HEK293 (cell line): ENCODE results near the gene ACACB.
A peak's percentile ranks its signal among the peaks of the same experiment; 100 is the strongest.

ENCODE experiments used
- CTCF ChIA-PET: fragments of 350-600 bp; formaldehyde crosslinking; extraction: SDS; loops from one replicate; lab custom pipeline; 2021; ENCODE audit warnings: antibody characterized with exemption; lab: Yijun Ruan, JAX
- POLR2A ChIA-PET: fragments of 300-600 bp; formaldehyde crosslinking; extraction: SDS; loops from one replicate; lab custom pipeline; 2020; ENCODE audit warnings: antibody characterized with exemption, inconsistent platforms; lab: Yijun Ruan, JAX
- H3K27ac ChIP-seq: fragments of 200-500 bp; sonication (Bioruptor generic); 2 replicates; pipeline ENCODE4 v1.5.1; 2014; ENCODE audit warnings: low read depth, low read length, control low read depth, inconsistent platforms; ENCODE audit errors: extremely low read depth
- H3K36me3 ChIP-seq, 2 experiments: fragments of 200-500 bp in 1 of 2; sonication (Bioruptor generic) in 1 of 2; 1 replicate in 1 of 2; 2 replicates in 1 of 2; pipeline ENCODE4 v1.5.1; 2014 to 2017; ENCODE audit warnings: inconsistent platforms in 2 of 2, low read length in 2 of 2; ENCODE audit not compliant: control insufficient read depth in 2 of 2, insufficient read depth in 1 of 2
- H3K4me1 ChIP-seq: fragments of 200-500 bp; sonication (Bioruptor generic); 2 replicates; pipeline ENCODE4 v1.5.1; 2014; ENCODE audit warnings: mild to moderate bottlenecking, low read length, inconsistent platforms; ENCODE audit not compliant: control insufficient read depth, insufficient read depth
- H3K4me3 ChIP-seq: 2 replicates; pipeline ENCODE4 v1.5.1; 2011; ENCODE audit warnings: low read depth, mild to moderate bottlenecking, control low read depth, low read length, moderate library complexity
- H3K9me3 ChIP-seq: fragments of 200-500 bp; sonication (Bioruptor generic); 2 replicates; pipeline ENCODE4 v1.5.1; 2014; ENCODE audit warnings: low read depth, low read length, inconsistent platforms; ENCODE audit not compliant: control insufficient read depth, insufficient read depth
- BCL11A ChIP-seq: fragments of 450-650 bp; formaldehyde crosslinking; IDR thresholded peaks from 2 replicates; pipeline ENCODE4 v1.5.1; 2016; ENCODE audit warnings: low read depth, missing biosample characterization, missing genetic modification characterization
- FEZF1 ChIP-seq: fragments of 450-650 bp; formaldehyde crosslinking; IDR thresholded peaks from 2 replicates; pipeline ENCODE4 v1.5.1; 2016; ENCODE audit warnings: missing biosample characterization, missing genetic modification characterization
- GLI2 ChIP-seq: fragments of 450-650 bp; formaldehyde crosslinking; IDR thresholded peaks from 2 replicates; pipeline ENCODE4; 2017; ENCODE audit warnings: missing biosample characterization, missing genetic modification characterization, low read depth, borderline replicate concordance
- INSM2 ChIP-seq: fragments of 450-650 bp; formaldehyde crosslinking; IDR thresholded peaks from 2 replicates; pipeline ENCODE4 v1.5.1; 2016; ENCODE audit warnings: missing biosample characterization, missing genetic modification characterization
- SP7 ChIP-seq: fragments of 450-650 bp; formaldehyde crosslinking; IDR thresholded peaks from 2 replicates; pipeline ENCODE4 v1.5.1; 2016; ENCODE audit warnings: missing biosample characterization, missing genetic modification characterization
- WT1 ChIP-seq: fragments of 450-650 bp; formaldehyde crosslinking; IDR thresholded peaks from 2 replicates; pipeline ENCODE4 v1.5.1; 2016; ENCODE audit warnings: missing biosample characterization, missing genetic modification characterization
- ZBTB49 ChIP-seq: fragments of 450-650 bp; formaldehyde crosslinking; IDR thresholded peaks from 2 replicates; pipeline ENCODE4 v1.5.1; 2016; ENCODE audit warnings: missing biosample characterization, missing genetic modification characterization, low read depth
- ZIC2 ChIP-seq: fragments of 450-650 bp; formaldehyde crosslinking; IDR thresholded peaks from 2 replicates; pipeline ENCODE4 v1.5.1; 2016; ENCODE audit warnings: missing biosample characterization, missing genetic modification characterization
- ZNF112 ChIP-seq: fragments of 450-650 bp; formaldehyde crosslinking; IDR thresholded peaks from 2 replicates; pipeline ENCODE4 v1.5.0; 2017; ENCODE audit warnings: missing biosample characterization, missing genetic modification characterization
- ZNF16 ChIP-seq: fragments of 450-650 bp; formaldehyde crosslinking; IDR thresholded peaks from 2 replicates; pipeline ENCODE4 v1.5.1; 2016; ENCODE audit warnings: low read depth, missing biosample characterization, missing genetic modification characterization
- ZNF280D ChIP-seq: fragments of 450-650 bp; formaldehyde crosslinking; IDR thresholded peaks from 2 replicates; pipeline ENCODE4 v1.5.1; 2016; ENCODE audit warnings: missing biosample characterization, missing genetic modification characterization
- ZNF335 ChIP-seq: fragments of 450-650 bp; formaldehyde crosslinking; conservative IDR thresholded peaks from 2 replicates; pipeline ENCODE4 v1.5.1; 2016; ENCODE audit warnings: missing biosample characterization, missing genetic modification characterization
- ZNF37A ChIP-seq: fragments of 450-650 bp; IDR thresholded peaks from 2 replicates; pipeline ENCODE4 v1.5.1; 2018; ENCODE audit warnings: missing biosample characterization, missing genetic modification characterization
- ZNF398 ChIP-seq: fragments of 450-650 bp; formaldehyde crosslinking; IDR thresholded peaks from 2 replicates; pipeline ENCODE4 v1.5.1; 2017; ENCODE audit warnings: missing biosample characterization, missing genetic modification characterization
- ZNF423 ChIP-seq: fragments of 450-650 bp; formaldehyde crosslinking; IDR thresholded peaks from 2 replicates; pipeline ENCODE4 v1.5.1; 2016; ENCODE audit warnings: missing biosample characterization, missing genetic modification characterization
- ZNF580 ChIP-seq: fragments of 450-650 bp; formaldehyde crosslinking; IDR thresholded peaks from 2 replicates; pipeline ENCODE4 v1.5.1; 2016; ENCODE audit warnings: missing biosample characterization, missing genetic modification characterization
- ZNF600 ChIP-seq: fragments of 450-650 bp; formaldehyde crosslinking; IDR thresholded peaks from 2 replicates; pipeline ENCODE4 v1.5.1; 2016; ENCODE audit warnings: missing biosample characterization, missing genetic modification characterization
- ZNF623 ChIP-seq: fragments of 450-650 bp; formaldehyde crosslinking; IDR thresholded peaks from 2 replicates; pipeline ENCODE4 v1.5.1; 2016; ENCODE audit warnings: missing biosample characterization, missing genetic modification characterization
- ZNF645 ChIP-seq: fragments of 450-650 bp; formaldehyde crosslinking; IDR thresholded peaks from 2 replicates; pipeline ENCODE4; 2016; ENCODE audit warnings: missing biosample characterization, missing genetic modification characterization
- ZNF677 ChIP-seq: fragments of 450-650 bp; IDR thresholded peaks from 2 replicates; pipeline ENCODE4 v1.5.0; 2018; ENCODE audit warnings: missing biosample characterization, mild to moderate bottlenecking, missing genetic modification characterization, moderate library complexity
- ZNF791 ChIP-seq: fragments of 450-650 bp; formaldehyde crosslinking; IDR thresholded peaks from 2 replicates; pipeline ENCODE4 v1.5.1; 2016; ENCODE audit warnings: missing biosample characterization, missing genetic modification characterization
- ZSCAN4 ChIP-seq: fragments of 450-650 bp; formaldehyde crosslinking; IDR thresholded peaks from 2 replicates; pipeline ENCODE4 v1.5.1; 2017; ENCODE audit warnings: missing biosample characterization, missing genetic modification characterization

ACACB gene

GRCh38 chr12:109291117-109291516, 174.7 kb downstream of the ACACB start:
- TF ChIP-seq ZNF677 (tag by site-specific recombination) (no peak), ZNF791 (tag by site-specific recombination) (no peak), ZNF600 (tag by site-specific recombination) (0 out of 2 replicates have a peak, but pooled peaks have one; percentile 31), ZNF335 (tag by site-specific recombination) (peak; percentile 69)
- Histone ChIP-seq H3K4me3 (no peak overlapping the region), H3K27ac (no peak overlapping the region), H3K36me3 (no peaks in the 10 kb centered on the region), H3K9me3 (no peaks in the 10 kb centered on the region), H3K4me1 (no peaks in the 10 kb centered on the region)
- CTCF ChIA-PET, result no interaction called here
- POLR2A ChIA-PET, result no interaction called here

GRCh38 chr12:109291521-109292341, 175.3 kb downstream of the ACACB start:
- no peak overlapping the region for H3K27ac ChIP-seq
- ChIA-PET POLR2A (no interaction called here), CTCF (interaction anchor here (0.9 kb wide), 1 partner anchor 29 kb away, joined by 5 read pairs; no protein-coding TSS in a partner anchor)
- H3K36me3 ChIP-seq, result no peaks in the 10 kb centered on the region
- H3K9me3 ChIP-seq, result no peaks in the 10 kb centered on the region
- H3K4me1 ChIP-seq, result no peaks in the 10 kb centered on the region
- H3K4me3 ChIP-seq, result no peak overlapping the region
- no peak for TF ChIP-seq INSM2 (tag by site-specific recombination)
- TF ChIP-seq ZBTB49 (tag by site-specific recombination), result no peak
- TF ChIP-seq ZNF335 (tag by site-specific recombination), result peak; percentile 60
- TF ChIP-seq ZNF580 (tag by site-specific recombination), result no peak
- TF ChIP-seq FEZF1 (tag by site-specific recombination), result peak; percentile 87
- TF ChIP-seq WT1, result peak; percentile 89
- peak; percentile 80 for TF ChIP-seq SP7 (tag by site-specific recombination)
- no peak for TF ChIP-seq ZNF37A
- TF ChIP-seq ZNF280D (tag by site-specific recombination), result no peak
- TF ChIP-seq ZIC2 (tag by site-specific recombination), result peak; percentile 95
- no peak for TF ChIP-seq ZSCAN4 (tag by site-specific recombination)
- peak; percentile 86 for TF ChIP-seq ZNF16 (tag by site-specific recombination)
- TF ChIP-seq ZNF398 (tag by site-specific recombination), result peak; percentile 86
- TF ChIP-seq ZNF112 (tag by site-specific recombination), result no peak
- TF ChIP-seq BCL11A (tag by site-specific recombination), result peak; percentile 80
- TF ChIP-seq ZNF423, result peak; percentile 74
- TF ChIP-seq ZNF645 (tag by site-specific recombination), result no peak
- TF ChIP-seq GLI2, result no peak
- TF ChIP-seq ZNF623 (tag by site-specific recombination), result no peak
